HG03045 (cell line): ENCODE results near the gene WDR62.

Source experiments
- ATAC-seq: cut with Tn5 transposase; IDR thresholded peaks from one replicate; pipeline ENCODE4 v1.9.1; 2021; ENCODE audit warnings: mild to moderate bottlenecking, moderate library complexity; ENCODE audit not compliant: unreplicated experiment

The WDR62 gene

GRCh38 chr19:36139473-36140303 lies 85.0 kb downstream of the WDR62 start, which contains the start of gene CAPNS1:
CAPNS1 (plus strand) TSS chr19:36140066; CDS start chr19:36141012, 946 bp downstream.
- ATAC-seq = peak; percentile 86

GRCh38 chr19:36140304-36141038 lies 85.8 kb downstream of the WDR62 start:
- peak; percentile 2 for ATAC-seq

GRCh38 chr19:36141039-36141927 lies 86.6 kb downstream of the WDR62 start:
- ATAC-seq = peak; percentile 46

GRCh38 chr19:36142046-36142445 lies 87.3 kb downstream of the WDR62 start:
- ATAC-seq = no peak

GRCh38 chr19:36142496-36142895 lies 87.8 kb downstream of the WDR62 start:
- ATAC-seq = no peak

- no peak for ATAC-seq
Observed at GRCh38 chr19:36144624-36145023, 89.9 kb downstream of the WDR62 start.

GRCh38 chr19:36149673-36150406 lies 95.1 kb downstream of the WDR62 start:
- ATAC-seq = no peak

GRCh38 chr19:36150586-36150985 lies 95.9 kb downstream of the WDR62 start:
- no peak for ATAC-seq

GRCh38 chr19:36151144-36152018 lies 96.7 kb downstream of the WDR62 start:
- ATAC-seq = no peak

GRCh38 chr19:36152019-36152351 lies 97.3 kb downstream of the WDR62 start:
- no peak for ATAC-seq

GRCh38 chr19:36152352-36153091 lies 97.8 kb downstream of the WDR62 start, which contains the start of gene COX7A1:
COX7A1 (minus strand) TSS chr19:36152447; CDS start chr19:36152407, 40 bp downstream.
- no peak for ATAC-seq

GRCh38 chr19:36153126-36153525 lies 98.4 kb downstream of the WDR62 start:
- ATAC-seq = no peak
